GM12873 (cell line): ENCODE results near the gene TRMT11.

Experiments
- CTCF ChIP-seq: IDR thresholded peaks from 2 replicates; pipeline ENCODE4 v1.5.1; 2012; ENCODE audit warnings: low read depth, mild to moderate bottlenecking, moderate library complexity, low read length, control low read depth; ENCODE audit not compliant: insufficient read depth; ENCODE audit errors: missing control alignments

Gene TRMT11

GRCh38 chr6:125944434-125944816, 41.9 kb upstream of the TRMT11 start:
- no peak for TF ChIP-seq CTCF

GRCh38 chr6:125944896-125945295, 41.4 kb upstream of the TRMT11 start:
- no peak for TF ChIP-seq CTCF

GRCh38 chr6:125945378-125946141, 40.8 kb upstream of the TRMT11 start:
- TF ChIP-seq CTCF = no peak

GRCh38 chr6:125947615-125948014, 38.7 kb upstream of the TRMT11 start:
- TF ChIP-seq CTCF = no peak

GRCh38 chr6:125948455-125948854, 37.9 kb upstream of the TRMT11 start:
- no peak for TF ChIP-seq CTCF

GRCh38 chr6:125949069-125949468, 37.3 kb upstream of the TRMT11 start:
- TF ChIP-seq CTCF = no peak

- TF ChIP-seq CTCF = no peak
Measured at GRCh38 chr6:125950293-125950692, 36.0 kb upstream of the TRMT11 start.
